IPS-18c (cell line): Measurements from ENCODE around the gene COPS3.

Experiments
- H3K4me3 ChIP-seq: 2 replicates; pipeline ENCODE4 v1.7.0; 2013; ENCODE audit warnings: low read depth, mild to moderate bottlenecking, low read length, moderate library complexity; ENCODE audit not compliant: insufficient read depth
- H3K9me3 ChIP-seq: one replicate; pipeline ENCODE4 v1.6.1; 2013; ENCODE audit warnings: mild to moderate bottlenecking, low read length, moderate library complexity; ENCODE audit not compliant: control insufficient read depth, insufficient read depth

COPS3 gene

GRCh38 chr17:17206913-17207335 lies 74.1 kb downstream of the COPS3 start:
- H3K9me3 ChIP-seq, result no peaks in the 10 kb centered on the region
- H3K4me3 ChIP-seq, result no peak overlapping the region

- no peaks in the 10 kb centered on the region for H3K9me3 ChIP-seq
- no peak within 1 kb of the TSS for H3K4me3 ChIP-seq
Measured at GRCh38 chr17:17206124-17206912, 74.7 kb downstream of the COPS3 start, which contains the start of gene PLD6. TSS of gene PLD6 (minus strand) at chr17:17206333. CDS start at chr17:17206286, 47 bp downstream.

- H3K4me3 ChIP-seq, result no peak overlapping the region
- H3K9me3 ChIP-seq, result no peaks in the 10 kb centered on the region
Measured at GRCh38 chr17:17205368-17206123, 75.5 kb downstream of the COPS3 start.

DNA sequence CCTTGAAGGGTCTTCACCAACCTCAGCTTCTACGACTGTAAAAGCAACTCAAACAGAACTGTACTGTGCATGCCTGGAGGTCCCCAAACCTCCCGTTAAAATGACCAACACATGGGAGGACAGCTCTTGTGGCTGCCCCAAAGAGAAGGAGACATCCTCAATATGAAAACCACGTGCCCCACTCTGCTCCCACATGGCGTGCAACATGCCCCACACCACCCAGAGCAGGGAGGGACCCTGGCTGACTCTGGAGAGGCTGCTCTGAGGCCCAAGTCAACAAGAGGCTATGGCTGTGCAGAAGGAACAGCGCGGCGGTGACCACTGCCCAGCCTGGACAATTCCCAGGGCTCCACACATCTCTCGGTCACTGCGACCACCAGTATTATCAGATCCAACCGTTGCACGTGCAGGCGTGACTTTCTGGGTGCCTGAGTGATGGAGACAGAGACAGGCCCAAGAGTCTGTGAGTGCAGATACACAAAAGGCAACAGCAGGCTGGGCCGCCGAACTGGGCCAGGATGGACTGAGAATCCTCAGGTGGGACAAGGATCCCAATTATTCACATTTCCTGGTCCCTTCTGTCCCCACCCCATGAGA lies 76.3 kb downstream of the COPS3 start:
- H3K9me3 ChIP-seq, result no peaks in the 10 kb centered on the region
- H3K4me3 ChIP-seq, result no peak overlapping the region

GRCh38 chr17:17204041-17204591 lies 76.9 kb downstream of the COPS3 start:
- H3K9me3 ChIP-seq, result no peaks in the 10 kb centered on the region
- no peak overlapping the region for H3K4me3 ChIP-seq

DNA sequence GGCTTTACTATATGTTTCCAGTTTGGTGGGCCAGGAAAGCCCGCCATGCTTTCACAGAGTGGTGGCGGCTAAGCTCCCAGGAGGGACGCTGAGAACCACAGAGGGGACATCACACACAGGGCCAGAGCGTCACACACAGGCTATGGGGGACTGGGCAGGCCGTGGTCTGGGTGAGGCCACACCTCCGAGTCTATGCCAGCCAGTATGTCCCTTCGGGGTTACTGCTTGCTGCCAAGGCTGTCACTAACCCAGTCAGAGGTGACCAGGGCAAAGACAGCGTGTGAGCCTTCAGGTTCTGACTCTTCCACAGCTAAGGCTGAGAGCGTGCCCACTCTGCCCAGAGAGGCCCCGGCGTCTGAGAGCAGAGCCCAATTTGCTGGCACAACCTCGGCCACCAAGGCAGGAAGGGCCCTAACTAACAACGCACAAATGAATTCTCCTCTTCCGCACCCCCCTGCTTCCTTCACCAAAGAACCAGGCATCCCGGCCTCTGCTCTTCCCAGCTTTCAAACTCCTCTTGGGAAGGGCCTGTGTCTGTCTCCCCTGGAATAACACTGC lies 77.8 kb downstream of the COPS3 start:
- Histone ChIP-seq H3K9me3 (no peaks in the 10 kb centered on the region), H3K4me3 (no peak overlapping the region)

DNA sequence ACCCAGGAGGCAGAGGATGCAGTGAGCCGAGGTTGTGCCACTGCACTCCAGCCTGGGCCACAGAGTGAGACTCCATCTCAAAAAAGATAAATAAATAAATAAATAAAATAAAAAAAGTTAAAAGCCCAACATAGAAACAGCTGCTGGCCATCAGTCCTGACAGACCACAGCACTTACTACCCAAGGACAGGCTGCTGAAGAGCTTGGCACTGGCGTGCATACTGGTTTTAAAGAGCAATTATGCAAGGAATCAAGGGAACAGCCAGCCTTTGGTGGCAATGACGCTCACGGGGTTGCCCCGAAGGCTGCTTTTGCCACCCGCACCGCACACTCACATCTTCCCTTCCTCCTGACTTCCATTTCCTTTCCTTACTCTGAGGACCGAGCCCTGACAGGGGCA lies 79.1 kb downstream of the COPS3 start:
- Histone ChIP-seq H3K9me3 (no peaks in the 10 kb centered on the region), H3K4me3 (no peak overlapping the region)

DNA sequence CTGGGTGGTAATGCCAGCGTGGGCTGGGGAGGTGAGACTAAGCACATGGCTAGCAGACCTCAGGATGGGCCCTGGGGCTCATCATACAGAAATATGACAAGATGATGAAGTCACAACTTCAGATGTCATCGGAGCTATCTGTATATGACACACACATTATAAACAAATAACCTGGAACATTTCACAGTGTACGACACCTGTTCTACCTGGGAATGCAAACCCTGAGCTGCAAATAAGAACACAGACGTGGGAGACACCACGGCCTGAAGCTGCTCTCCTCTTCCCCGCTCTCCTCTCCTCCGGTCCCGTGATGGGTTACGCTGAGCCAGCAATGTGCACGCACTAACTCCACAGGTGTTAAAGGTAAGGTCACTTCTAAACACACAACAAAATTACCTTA lies 79.8 kb downstream of the COPS3 start:
- Histone ChIP-seq H3K9me3 (no peaks in the 10 kb centered on the region), H3K4me3 (no peak overlapping the region)

GRCh38 chr17:17200831-17201230 lies 80.2 kb downstream of the COPS3 start:
- Histone ChIP-seq H3K9me3 (no peaks in the 10 kb centered on the region), H3K4me3 (no peak overlapping the region)

GRCh38 chr17:17200311-17200710 lies 80.7 kb downstream of the COPS3 start:
- Histone ChIP-seq H3K9me3 (no peaks in the 10 kb centered on the region), H3K4me3 (no peak overlapping the region)

DNA sequence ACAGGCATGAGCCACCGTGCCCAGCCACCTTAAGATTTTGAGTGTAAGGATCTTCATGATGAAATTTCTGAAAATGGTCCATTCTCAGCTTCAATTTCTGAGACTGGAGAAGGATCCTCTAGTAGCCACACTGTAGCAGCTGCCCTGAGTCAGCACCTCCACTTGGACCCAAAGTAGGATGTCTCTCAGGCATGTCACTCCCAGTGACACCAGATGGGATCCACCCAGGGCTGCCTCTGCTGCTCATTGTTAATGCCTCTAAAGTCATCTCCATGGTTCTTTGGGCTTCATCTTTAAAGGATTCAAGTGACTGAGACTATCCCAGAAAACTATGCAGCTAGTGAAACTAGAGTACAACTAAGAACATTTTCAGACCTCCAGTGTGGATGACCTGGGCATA lies 82.8 kb downstream of the COPS3 start:
- Histone ChIP-seq H3K9me3 (no peaks in the 10 kb centered on the region), H3K4me3 (no peak overlapping the region)

DNA sequence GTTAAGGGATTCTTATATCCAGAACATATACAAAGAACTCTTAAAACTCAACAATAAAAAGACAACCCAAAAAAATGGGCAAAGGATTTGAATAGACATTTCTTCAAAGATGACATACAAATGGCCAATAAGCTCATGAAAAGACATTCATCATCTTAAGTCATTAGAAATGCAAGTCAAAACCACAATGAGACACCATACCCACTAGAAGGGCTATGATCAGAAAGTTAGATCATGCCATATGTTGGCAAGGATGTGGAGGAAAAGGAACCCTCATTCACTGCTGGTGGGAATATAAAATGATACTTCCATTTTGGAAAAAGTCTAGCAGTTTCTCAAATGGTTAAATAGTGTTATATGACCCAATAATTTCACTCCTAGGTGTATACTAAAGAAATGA lies 84.3 kb downstream of the COPS3 start:
- H3K9me3 ChIP-seq, result no peaks in the 10 kb centered on the region

More for the DNA sequence above, 84.3 kb downstream of the COPS3 start:
- H3K4me3 ChIP-seq, result no peak overlapping the region
